Mesendoderm (in vitro differentiated cells): ENCODE measurements around the gene TENM4.

Source experiments
- DNase-seq: peaks from one replicate; pipeline ENCODE4 v3.0.0; 2013
- H2AK5ac ChIP-seq: 2 replicates; pipeline ENCODE4 v1.6.1; 2013; ENCODE audit warnings: low read length, inconsistent platforms
- H2BK120ac ChIP-seq: 2 replicates; pipeline ENCODE4 v1.6.1; 2013; ENCODE audit warnings: low read depth, mild to moderate bottlenecking, low read length, moderate library complexity, mixed read lengths
- H2BK15ac ChIP-seq: replicated peaks from 2 replicates; pipeline ENCODE4 v1.6.1; 2013; ENCODE audit warnings: low read depth, mild to moderate bottlenecking, moderate library complexity
- H2BK5ac ChIP-seq: 2 replicates; pipeline ENCODE4 v1.6.1; 2013; ENCODE audit warnings: low read length, inconsistent platforms
- H3K18ac ChIP-seq: 2 replicates; pipeline ENCODE4 v1.6.1; 2013; ENCODE audit warnings: mild to moderate bottlenecking, low read length, mixed read lengths
- H3K23ac ChIP-seq: one replicate; pipeline ENCODE4 v1.6.1; 2013; ENCODE audit warnings: low read length
- H3K27ac ChIP-seq: 2 replicates; pipeline ENCODE4 v1.5.1; 2013; ENCODE audit warnings: low read depth, mild to moderate bottlenecking, inconsistent platforms, low read length, moderate library complexity
- H3K27me3 ChIP-seq: 2 replicates; pipeline ENCODE4 v1.6.1; 2013; ENCODE audit warnings: low read length, control low read depth, mild to moderate bottlenecking, inconsistent platforms; ENCODE audit not compliant: insufficient read depth, poor library complexity
- H3K36me3 ChIP-seq: 2 replicates; pipeline ENCODE4 v1.6.1; 2013; ENCODE audit warnings: low read length, inconsistent platforms; ENCODE audit not compliant: control insufficient read depth, insufficient read depth
- H3K4ac ChIP-seq: one replicate; pipeline ENCODE4 v1.6.1; 2013; ENCODE audit warnings: low read depth, mild to moderate bottlenecking, low read length, moderate library complexity
- H3K4me1 ChIP-seq: 2 replicates; pipeline ENCODE4 v1.6.1; 2013; ENCODE audit warnings: low read depth, low read length, inconsistent platforms; ENCODE audit not compliant: control insufficient read depth
- H3K4me2 ChIP-seq: 2 replicates; pipeline ENCODE4 v1.6.1; 2013; ENCODE audit warnings: low read length
- H3K4me3 ChIP-seq: 2 replicates; pipeline ENCODE4 v1.5.1; 2013; ENCODE audit warnings: mild to moderate bottlenecking, low read length
- H3K56ac ChIP-seq: one replicate; pipeline ENCODE4 v1.6.1; 2013; ENCODE audit warnings: low read length
- H3K79me1 ChIP-seq: 2 replicates; pipeline ENCODE4 v1.6.1; 2013; ENCODE audit warnings: low read length, inconsistent platforms
- H3K79me2 ChIP-seq: 2 replicates; pipeline ENCODE4 v1.6.1; 2013; ENCODE audit warnings: mild to moderate bottlenecking, low read length; ENCODE audit not compliant: control insufficient read depth, insufficient read depth
- H3K9ac ChIP-seq: 2 replicates; pipeline ENCODE4 v1.6.1; 2013; ENCODE audit warnings: low read length, inconsistent platforms
- H4K5ac ChIP-seq: one replicate; pipeline ENCODE4 v1.6.1; 2013; ENCODE audit warnings: low read length
- H4K8ac ChIP-seq: one replicate; pipeline ENCODE4 v1.6.1; 2013; ENCODE audit warnings: low read depth, mild to moderate bottlenecking, control low read depth, low read length, moderate library complexity
- WGBS: extraction: QIAGEN DNeasy Blood & Tissue Kit; methylation state at CpG from one replicate; pipeline ENCODE4 v1.1.7; 2013; ENCODE audit warnings: low lambda C conversion rate, missing lambda C conversion rate; ENCODE audit not compliant: insufficient coverage; ENCODE audit errors: extremely low coverage; 5-methylcytosine and 5-hydroxymethylcytosine counted together

The TENM4 gene

GRCh38 chr11:78938036-78938435 lies 502.8 kb downstream of the TENM4 start:
- peaks cover 13% of the 10 kb centered on the region for H3K4me1 ChIP-seq
- H2BK5ac ChIP-seq = no peak overlapping the region
- H3K27ac ChIP-seq = no peak overlapping the region
- no peaks in the 10 kb centered on the region for H3K27me3 ChIP-seq
- no peak overlapping the region for H3K56ac ChIP-seq
- no peak overlapping the region for H3K9ac ChIP-seq
- H4K8ac ChIP-seq = no peak overlapping the region
- WGBS = no CpG with 5 or more reads among the region's 1 CpG
- no peak overlapping the region for H3K18ac ChIP-seq
- no peaks in the 10 kb centered on the region for H3K79me2 ChIP-seq
- H2BK120ac ChIP-seq = no peak overlapping the region
- H2AK5ac ChIP-seq = no peak overlapping the region
- H2BK15ac ChIP-seq = no peak overlapping the region
- no peak overlapping the region for H3K4ac ChIP-seq
- no peaks in the 10 kb centered on the region for H3K36me3 ChIP-seq
- H4K5ac ChIP-seq = no peak overlapping the region
- no peak overlapping the region for H3K4me2 ChIP-seq
- no peak overlapping the region for H3K4me3 ChIP-seq
- no peaks in the 10 kb centered on the region for H3K79me1 ChIP-seq
- no peak for DNase-seq
- no peak overlapping the region for H3K23ac ChIP-seq

DNA sequence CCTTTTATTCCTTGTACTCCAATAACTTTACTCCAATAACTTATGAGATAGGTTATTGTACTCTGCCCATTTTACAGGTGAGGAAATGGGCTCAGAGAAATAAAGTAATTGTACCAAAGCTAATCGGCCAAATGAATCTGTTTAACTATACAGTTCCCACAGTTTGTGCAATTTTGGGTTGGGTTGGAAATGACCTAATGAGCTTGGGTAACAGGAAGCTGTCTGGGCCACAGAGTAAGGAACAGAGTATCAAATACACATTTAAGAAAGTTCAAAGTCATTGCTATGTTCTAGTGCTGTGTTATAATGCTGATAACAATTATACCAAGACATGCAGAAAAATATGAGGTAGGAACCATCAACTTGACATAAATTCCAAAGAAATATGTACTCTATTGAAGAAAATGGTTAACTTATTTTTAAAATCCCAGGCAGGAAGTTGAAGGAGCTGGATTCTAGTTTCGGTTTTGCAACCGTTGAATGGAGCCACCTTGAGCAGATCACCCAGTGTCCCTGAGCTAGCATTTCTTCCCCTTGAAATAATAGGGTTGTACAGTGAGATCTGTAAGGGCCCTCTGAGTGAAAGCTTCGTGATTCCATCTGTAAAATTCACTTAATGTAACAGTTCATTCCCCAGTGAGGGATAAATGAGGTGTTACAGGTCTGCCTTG lies 505.3 kb downstream of the TENM4 start:
- H3K23ac ChIP-seq = no peak overlapping the region

GRCh38 chr11:78933350-78933749 lies 507.5 kb downstream of the TENM4 start:
- Histone ChIP-seq H3K36me3 (no peaks in the 10 kb centered on the region), H4K5ac (no peak overlapping the region), H3K27ac (no peak overlapping the region), H3K79me2 (no peaks in the 10 kb centered on the region), H4K8ac (no peak overlapping the region), H2BK120ac (no peak overlapping the region), H3K4me2 (no peak overlapping the region), H3K4me3 (no peak overlapping the region), H3K27me3 (no peaks in the 10 kb centered on the region), H3K79me1 (no peaks in the 10 kb centered on the region), H2BK5ac (no peak overlapping the region), H3K4ac (no peak overlapping the region), H3K18ac (no peak overlapping the region), H2AK5ac (no peak overlapping the region), H3K4me1 (peaks cover 7% of the 10 kb centered on the region), H3K56ac (no peak overlapping the region), H3K23ac (no peak overlapping the region), H3K9ac (no peak overlapping the region), H2BK15ac (no peak overlapping the region)
- no peak for DNase-seq
- WGBS = no CpG with 5 or more reads among the region's 5 CpGs

More for the DNA sequence above, 505.3 kb downstream of the TENM4 start:
- no peaks in the 10 kb centered on the region for H3K36me3 ChIP-seq
- no peak overlapping the region for H3K9ac ChIP-seq
- H2BK120ac ChIP-seq = no peak overlapping the region
- H3K56ac ChIP-seq = no peak overlapping the region
- H2BK15ac ChIP-seq = no peak overlapping the region
- no peak overlapping the region for H3K4ac ChIP-seq
- H3K4me3 ChIP-seq = no peak overlapping the region
- no peaks in the 10 kb centered on the region for H3K79me2 ChIP-seq
- H3K79me1 ChIP-seq = no peaks in the 10 kb centered on the region
- H2BK5ac ChIP-seq = no peak overlapping the region
- no peaks in the 10 kb centered on the region for H3K27me3 ChIP-seq
- peaks cover 6% of the 10 kb centered on the region for H3K4me1 ChIP-seq
- H3K18ac ChIP-seq = no peak overlapping the region
- H4K5ac ChIP-seq = no peak overlapping the region
- no peak for DNase-seq
- H3K27ac ChIP-seq = no peak overlapping the region
- no peak overlapping the region for H4K8ac ChIP-seq
- no peak overlapping the region for H2AK5ac ChIP-seq
- no CpG with 5 or more reads among the region's 4 CpGs for WGBS
- H3K4me2 ChIP-seq = no peak overlapping the region

DNA sequence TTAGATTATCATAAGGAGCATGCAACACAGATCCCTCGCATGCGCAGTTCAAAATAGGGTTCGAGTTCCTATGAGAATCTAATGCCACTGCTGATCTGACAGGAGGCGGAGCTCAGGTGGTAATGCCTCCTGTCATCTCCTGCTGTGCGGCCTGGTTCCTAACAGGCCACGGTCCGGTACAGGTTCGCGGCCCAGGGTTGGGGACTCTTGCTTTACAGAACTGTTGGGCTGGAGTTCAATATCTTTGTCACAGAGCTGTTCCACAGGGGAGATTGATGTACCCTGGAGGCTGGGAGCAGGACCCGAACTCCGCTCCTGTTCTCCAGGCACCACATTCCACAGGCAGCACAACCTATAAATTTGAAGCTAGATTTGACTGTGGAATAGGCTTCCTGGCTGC lies 508.1 kb downstream of the TENM4 start:
- H3K79me1 ChIP-seq = no peaks in the 10 kb centered on the region
- no peak overlapping the region for H2BK120ac ChIP-seq
- H3K4me3 ChIP-seq = no peak overlapping the region
- H2BK15ac ChIP-seq = no peak overlapping the region
- DNase-seq = no peak
- no peak overlapping the region for H3K23ac ChIP-seq
- no peak overlapping the region for H3K27ac ChIP-seq
- no peak overlapping the region for H4K8ac ChIP-seq
- no CpG with 5 or more reads among the region's 11 CpGs for WGBS
- no peak overlapping the region for H3K9ac ChIP-seq
- no peaks in the 10 kb centered on the region for H3K79me2 ChIP-seq
- H3K18ac ChIP-seq = no peak overlapping the region
- H2AK5ac ChIP-seq = no peak overlapping the region
- H4K5ac ChIP-seq = no peak overlapping the region
- peaks cover 2% of the 10 kb centered on the region for H3K27me3 ChIP-seq
- H3K56ac ChIP-seq = no peak overlapping the region
- H3K4me2 ChIP-seq = no peak overlapping the region
- H3K36me3 ChIP-seq = no peaks in the 10 kb centered on the region
- H2BK5ac ChIP-seq = no peak overlapping the region
- no peak overlapping the region for H3K4ac ChIP-seq
- peaks cover 7% of the 10 kb centered on the region for H3K4me1 ChIP-seq

GRCh38 chr11:78931891-78932290 lies 508.9 kb downstream of the TENM4 start:
- Histone ChIP-seq H3K18ac (no peak overlapping the region), H3K4me2 (no peak overlapping the region), H3K56ac (no peak overlapping the region), H3K23ac (no peak overlapping the region), H3K79me1 (no peaks in the 10 kb centered on the region), H2BK15ac (no peak overlapping the region), H3K4me1 (peaks cover 7% of the 10 kb centered on the region), H3K79me2 (no peaks in the 10 kb centered on the region), H4K5ac (no peak overlapping the region), H3K27ac (no peak overlapping the region), H4K8ac (no peak overlapping the region), H3K4ac (no peak overlapping the region), H3K4me3 (no peak overlapping the region), H2BK120ac (no peak overlapping the region), H3K27me3 (peaks cover 4% of the 10 kb centered on the region), H3K36me3 (no peaks in the 10 kb centered on the region), H3K9ac (no peak overlapping the region), H2AK5ac (no peak overlapping the region), H2BK5ac (no peak overlapping the region)
- DNase-seq = no peak
- WGBS = no CpG with 5 or more reads among the region's 4 CpGs
